NT2/D1 (cell line): ENCODE measurements around the gene TUBGCP2.

ENCODE experiments used
- SUZ12 ChIP-seq: IDR thresholded peaks from 2 replicates; pipeline ENCODE4 v1.6.1; 2011; ENCODE audit not compliant: insufficient read length, insufficient read depth; ENCODE audit errors: extremely low read depth
- YY1 ChIP-seq: IDR thresholded peaks from 2 replicates; pipeline ENCODE4 v1.6.1; 2011; ENCODE audit not compliant: insufficient read length, insufficient read depth
- ZNF274 ChIP-seq: IDR thresholded peaks from 2 replicates; pipeline ENCODE4 v1.6.1; 2011; ENCODE audit warnings: mild to moderate bottlenecking, low read depth, low read length

- TF ChIP-seq ZNF274 (no peak), YY1 (no peak), SUZ12 (no peak)
These were observed 32.6 kb downstream of the TUBGCP2 start for GRCh38 chr10:133276100-133276434.
